ENCODE data around the gene TUBA4A.

GRCh38 chr2:219252570-219252899, 1.2 kb downstream of the TUBA4A start:
- TF ChIP-seq POLR2AphosphoS5 (IDR thresholded peaks at IDR 0.05; ENCODE audit: low read depth, low read length): no peak
- no peak for TF ChIP-seq POLR2A (IDR thresholded peaks at IDR 0.05; ENCODE audit: low read depth, low read length)
- TF ChIP-seq TAF1 (IDR thresholded peaks at IDR 0.05; ENCODE audit: borderline replicate concordance, low read depth, low read length): no peak

All from GM12892 (cell line).